Neural cell (in vitro differentiated cells): ENCODE data around the gene NPM1. TPM values are rescaled to one million over a fixed set of nuclear protein-coding genes. Genes with fewer than 3 reads are reported as not detected.

Experiments
- H2AFZ ChIP-seq: fragments of 200-600, 300-800 bp; sonication (generic), shearing (Covaris generic); 2 replicates; pipeline ENCODE4 v1.6.0; 2014; ENCODE audit warnings: low read depth, mild to moderate bottlenecking, antibody characterized with exemption, low read length, moderate library complexity
- H3F3A ChIP-seq: fragments of 200-600 bp; shearing (Covaris generic); 2 replicates; pipeline ENCODE4 v1.6.1; 2016; ENCODE audit warnings: mild to moderate bottlenecking, moderate library complexity, mixed read lengths, antibody characterized with exemption, low read length; ENCODE audit not compliant: insufficient read depth, poor library complexity, severe bottlenecking
- H3K27ac ChIP-seq: fragments of 200-600, 300-800 bp; sonication (generic), shearing (Covaris generic); 2 replicates; pipeline ENCODE4 v1.5.1; 2014; ENCODE audit warnings: mild to moderate bottlenecking, low read length, moderate library complexity
- H3K27me3 ChIP-seq: fragments of 300-800, 200-600 bp; sonication (generic), shearing (Covaris generic); 2 replicates; pipeline ENCODE4 v1.6.0; 2014; ENCODE audit warnings: mild to moderate bottlenecking, low read depth, low read length, moderate library complexity; ENCODE audit not compliant: insufficient read depth
- H3K36me3 ChIP-seq: fragments of 300-800, 200-600 bp; sonication (generic), shearing (Covaris generic); 2 replicates; pipeline ENCODE4 v1.5.1; 2014; ENCODE audit warnings: mild to moderate bottlenecking, antibody characterized with exemption, low read length, moderate library complexity; ENCODE audit not compliant: insufficient read depth
- H3K4me2 ChIP-seq: fragments of 300-800, 200-600 bp; sonication (generic), shearing (Covaris generic); 2 replicates; pipeline ENCODE4 v1.6.0; 2014; ENCODE audit warnings: mild to moderate bottlenecking, low read length
- H3K4me3 ChIP-seq: fragments of 300-800, 200-600 bp; sonication (generic), shearing (Covaris generic); 2 replicates; pipeline ENCODE4 v1.5.1; 2014; ENCODE audit warnings: mild to moderate bottlenecking, low read length, moderate library complexity
- H3K79me2 ChIP-seq: fragments of 200-600 bp; shearing (Covaris generic); replicated peaks from 2 replicates; pipeline ENCODE4 v1.6.0; 2014; ENCODE audit warnings: mild to moderate bottlenecking, low read length, moderate library complexity; ENCODE audit not compliant: insufficient read depth
- H3K9ac ChIP-seq: fragments of 300-800, 200-600 bp; sonication (generic), shearing (Covaris generic); 2 replicates; pipeline ENCODE4 v1.6.1; 2016; ENCODE audit warnings: mild to moderate bottlenecking, low read length, mixed read lengths
- H3K9me2 ChIP-seq: fragments of 200-600 bp; shearing (Covaris generic); 2 replicates; pipeline ENCODE4 v1.6.1; 2016; ENCODE audit warnings: mild to moderate bottlenecking, low read length, mixed read lengths; ENCODE audit not compliant: insufficient read depth
- H3K9me3 ChIP-seq: fragments of 200-600, 300-800 bp; sonication (generic), shearing (Covaris generic); 2 replicates; pipeline ENCODE4 v1.6.1; 2016; ENCODE audit warnings: mild to moderate bottlenecking, mixed run types, low read length, moderate library complexity, mixed read lengths
- H4K20me1 ChIP-seq: fragments of 200-600 bp; shearing (Covaris generic); 2 replicates; pipeline ENCODE4 v1.6.1; 2016; ENCODE audit warnings: mild to moderate bottlenecking, mixed run types; ENCODE audit not compliant: insufficient read depth
- EP300 ChIP-seq: fragments of 450-650 bp; conservative IDR thresholded peaks from 2 replicates; pipeline ENCODE4 v1.6.1; 2014; ENCODE audit warnings: antibody characterized with exemption, mild to moderate bottlenecking, moderate library complexity; ENCODE audit not compliant: poor library complexity, severe bottlenecking
- EZH2 ChIP-seq: fragments of 200-600, 300-800 bp; shearing (Covaris generic), sonication (generic); IDR thresholded peaks from 2 replicates; pipeline ENCODE4 v1.6.1; 2014; ENCODE audit warnings: antibody characterized with exemption, low read length, borderline replicate concordance, mild to moderate bottlenecking; ENCODE audit not compliant: insufficient read depth, poor library complexity, severe bottlenecking
- MXI1 ChIP-seq: fragments of 450-650 bp; conservative IDR thresholded peaks from 2 replicates; pipeline ENCODE4 v1.6.1; 2014; ENCODE audit warnings: antibody characterized with exemption, mild to moderate bottlenecking; ENCODE audit not compliant: poor library complexity, severe bottlenecking
- POLR2AphosphoS5 ChIP-seq: IDR thresholded peaks from 2 replicates; pipeline ENCODE4 v1.6.1; 2012
- RAD21 ChIP-seq: fragments of 450-650 bp; conservative IDR thresholded peaks from 2 replicates; pipeline ENCODE4 v1.6.1; 2014; ENCODE audit warnings: antibody characterized with exemption, mild to moderate bottlenecking, moderate library complexity
- SMC3 ChIP-seq: fragments of 450-650 bp; conservative IDR thresholded peaks from 2 replicates; pipeline ENCODE4 v1.6.1; 2014; ENCODE audit warnings: antibody characterized with exemption, mild to moderate bottlenecking, moderate library complexity; ENCODE audit not compliant: poor library complexity
- TAF1 ChIP-seq: IDR thresholded peaks from 2 replicates; pipeline ENCODE4 v1.6.1; 2012; ENCODE audit warnings: low read depth
- polyA plus RNA-seq: library from polyadenylated mRNA; depleted of rRNA; stranded (reverse); fragments of >200 nt; gene quantifications from 2 replicates; pipeline ENCODE4 v1.2.3, GENCODE V29; 2014
- TF ChIP-seq, protein P1 (sequence below): fragments of 450-650 bp; IDR thresholded peaks from 2 replicates; pipeline ENCODE4 v1.5.1; 2014; ENCODE audit warnings: antibody characterized with exemption, mild to moderate bottlenecking, moderate library complexity; ENCODE audit not compliant: poor library complexity, severe bottlenecking
- TF ChIP-seq, protein P2 (sequence below): IDR thresholded peaks from 2 replicates; pipeline ENCODE4 v1.6.1; 2012; ENCODE audit warnings: borderline replicate concordance

Gene NPM1
- polyA plus RNA-seq, 1 donor from 2014 or later: 1,141 TPM

DNA sequence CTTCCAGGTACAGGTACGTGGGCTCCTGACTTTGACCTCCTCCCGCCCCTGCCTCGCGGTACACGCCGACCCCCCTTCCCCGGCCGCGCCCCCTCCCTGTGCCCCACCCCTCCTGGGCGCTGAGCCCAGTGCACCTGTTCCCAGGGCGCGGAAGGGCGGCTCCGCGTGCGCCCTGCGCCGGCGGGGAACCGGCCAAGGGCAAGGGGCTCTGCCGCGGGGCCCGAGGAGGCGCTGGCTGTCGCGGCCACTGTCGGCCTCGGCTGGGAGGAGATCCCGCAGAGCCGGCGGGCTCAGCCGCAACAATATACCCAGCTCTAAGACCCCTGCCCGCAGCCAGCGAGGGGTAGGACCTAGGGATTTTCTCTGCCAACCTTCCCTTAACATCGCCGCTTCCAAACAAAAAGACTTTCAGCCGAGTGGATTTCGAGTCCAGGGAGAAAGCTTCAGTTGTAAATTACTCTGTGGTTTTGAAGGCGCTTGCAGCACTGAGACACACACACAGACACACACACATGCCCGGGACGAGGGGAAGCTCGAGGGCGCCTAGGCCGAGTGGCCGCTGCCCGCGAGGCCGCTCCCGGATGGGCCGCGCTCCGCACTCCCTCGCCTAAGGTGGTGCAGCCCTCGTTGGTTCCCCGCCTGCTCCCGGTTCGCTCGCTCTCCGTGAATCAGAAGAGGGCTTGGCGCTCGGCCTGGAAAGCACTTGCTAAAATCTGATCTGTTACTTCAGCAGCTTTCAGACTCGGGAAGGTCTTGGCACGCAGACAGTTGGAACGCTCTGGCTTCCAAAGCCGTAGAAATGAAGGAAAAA is 33.0 kb downstream of the NPM1 start:
- Histone ChIP-seq H3K9me2 (no peaks in the 10 kb centered on the region), H3K9me3 (no peaks in the 10 kb centered on the region), H3K27ac (no peak overlapping the region), H3K79me2 (no peaks in the 10 kb centered on the region), H3K4me3 (peak overlapping the region; percentile 69), H3K27me3 (peaks cover 31% of the 10 kb centered on the region), H4K20me1 (no peaks in the 10 kb centered on the region), H3K36me3 (no peaks in the 10 kb centered on the region), H3K4me2 (peak overlapping the region; percentile 25), H3F3A (no peaks in the 10 kb centered on the region), H3K9ac (peak overlapping the region; percentile 47), H2AFZ (no peak overlapping the region)
- TF ChIP-seq RAD21: no peak

GRCh38 chr5:171421331-171422262 is 33.9 kb downstream of the NPM1 start:
- no peaks in the 10 kb centered on the region for H3K9me3 ChIP-seq
- H3F3A ChIP-seq: no peaks in the 10 kb centered on the region
- TF ChIP-seq, protein P1, sequence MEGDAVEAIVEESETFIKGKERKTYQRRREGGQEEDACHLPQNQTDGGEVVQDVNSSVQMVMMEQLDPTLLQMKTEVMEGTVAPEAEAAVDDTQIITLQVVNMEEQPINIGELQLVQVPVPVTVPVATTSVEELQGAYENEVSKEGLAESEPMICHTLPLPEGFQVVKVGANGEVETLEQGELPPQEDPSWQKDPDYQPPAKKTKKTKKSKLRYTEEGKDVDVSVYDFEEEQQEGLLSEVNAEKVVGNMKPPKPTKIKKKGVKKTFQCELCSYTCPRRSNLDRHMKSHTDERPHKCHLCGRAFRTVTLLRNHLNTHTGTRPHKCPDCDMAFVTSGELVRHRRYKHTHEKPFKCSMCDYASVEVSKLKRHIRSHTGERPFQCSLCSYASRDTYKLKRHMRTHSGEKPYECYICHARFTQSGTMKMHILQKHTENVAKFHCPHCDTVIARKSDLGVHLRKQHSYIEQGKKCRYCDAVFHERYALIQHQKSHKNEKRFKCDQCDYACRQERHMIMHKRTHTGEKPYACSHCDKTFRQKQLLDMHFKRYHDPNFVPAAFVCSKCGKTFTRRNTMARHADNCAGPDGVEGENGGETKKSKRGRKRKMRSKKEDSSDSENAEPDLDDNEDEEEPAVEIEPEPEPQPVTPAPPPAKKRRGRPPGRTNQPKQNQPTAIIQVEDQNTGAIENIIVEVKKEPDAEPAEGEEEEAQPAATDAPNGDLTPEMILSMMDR: no peak
- TF ChIP-seq TAF1: no peak
- TF ChIP-seq, protein P2, sequence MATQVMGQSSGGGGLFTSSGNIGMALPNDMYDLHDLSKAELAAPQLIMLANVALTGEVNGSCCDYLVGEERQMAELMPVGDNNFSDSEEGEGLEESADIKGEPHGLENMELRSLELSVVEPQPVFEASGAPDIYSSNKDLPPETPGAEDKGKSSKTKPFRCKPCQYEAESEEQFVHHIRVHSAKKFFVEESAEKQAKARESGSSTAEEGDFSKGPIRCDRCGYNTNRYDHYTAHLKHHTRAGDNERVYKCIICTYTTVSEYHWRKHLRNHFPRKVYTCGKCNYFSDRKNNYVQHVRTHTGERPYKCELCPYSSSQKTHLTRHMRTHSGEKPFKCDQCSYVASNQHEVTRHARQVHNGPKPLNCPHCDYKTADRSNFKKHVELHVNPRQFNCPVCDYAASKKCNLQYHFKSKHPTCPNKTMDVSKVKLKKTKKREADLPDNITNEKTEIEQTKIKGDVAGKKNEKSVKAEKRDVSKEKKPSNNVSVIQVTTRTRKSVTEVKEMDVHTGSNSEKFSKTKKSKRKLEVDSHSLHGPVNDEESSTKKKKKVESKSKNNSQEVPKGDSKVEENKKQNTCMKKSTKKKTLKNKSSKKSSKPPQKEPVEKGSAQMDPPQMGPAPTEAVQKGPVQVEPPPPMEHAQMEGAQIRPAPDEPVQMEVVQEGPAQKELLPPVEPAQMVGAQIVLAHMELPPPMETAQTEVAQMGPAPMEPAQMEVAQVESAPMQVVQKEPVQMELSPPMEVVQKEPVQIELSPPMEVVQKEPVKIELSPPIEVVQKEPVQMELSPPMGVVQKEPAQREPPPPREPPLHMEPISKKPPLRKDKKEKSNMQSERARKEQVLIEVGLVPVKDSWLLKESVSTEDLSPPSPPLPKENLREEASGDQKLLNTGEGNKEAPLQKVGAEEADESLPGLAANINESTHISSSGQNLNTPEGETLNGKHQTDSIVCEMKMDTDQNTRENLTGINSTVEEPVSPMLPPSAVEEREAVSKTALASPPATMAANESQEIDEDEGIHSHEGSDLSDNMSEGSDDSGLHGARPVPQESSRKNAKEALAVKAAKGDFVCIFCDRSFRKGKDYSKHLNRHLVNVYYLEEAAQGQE: no peak
- no peak for TF ChIP-seq POLR2AphosphoS5
- no peak for TF ChIP-seq SMC3
- TF ChIP-seq EP300: no peak
- no peak for TF ChIP-seq EZH2
- TF ChIP-seq RAD21: no peak
- TF ChIP-seq MXI1: no peak
- H3K27ac ChIP-seq: no peak overlapping the region
- no peak overlapping the region for H3K9ac ChIP-seq
- no peak overlapping the region for H3K4me2 ChIP-seq
- no peaks in the 10 kb centered on the region for H3K79me2 ChIP-seq
- H3K36me3 ChIP-seq: no peaks in the 10 kb centered on the region
- peak overlapping the region; percentile 69 for H3K4me3 ChIP-seq
- no peaks in the 10 kb centered on the region for H4K20me1 ChIP-seq
- H3K27me3 ChIP-seq: peaks cover 31% of the 10 kb centered on the region
- H2AFZ ChIP-seq: no peak overlapping the region
- no peaks in the 10 kb centered on the region for H3K9me2 ChIP-seq
